ENCODE data around the gene MYL7.

DNA sequence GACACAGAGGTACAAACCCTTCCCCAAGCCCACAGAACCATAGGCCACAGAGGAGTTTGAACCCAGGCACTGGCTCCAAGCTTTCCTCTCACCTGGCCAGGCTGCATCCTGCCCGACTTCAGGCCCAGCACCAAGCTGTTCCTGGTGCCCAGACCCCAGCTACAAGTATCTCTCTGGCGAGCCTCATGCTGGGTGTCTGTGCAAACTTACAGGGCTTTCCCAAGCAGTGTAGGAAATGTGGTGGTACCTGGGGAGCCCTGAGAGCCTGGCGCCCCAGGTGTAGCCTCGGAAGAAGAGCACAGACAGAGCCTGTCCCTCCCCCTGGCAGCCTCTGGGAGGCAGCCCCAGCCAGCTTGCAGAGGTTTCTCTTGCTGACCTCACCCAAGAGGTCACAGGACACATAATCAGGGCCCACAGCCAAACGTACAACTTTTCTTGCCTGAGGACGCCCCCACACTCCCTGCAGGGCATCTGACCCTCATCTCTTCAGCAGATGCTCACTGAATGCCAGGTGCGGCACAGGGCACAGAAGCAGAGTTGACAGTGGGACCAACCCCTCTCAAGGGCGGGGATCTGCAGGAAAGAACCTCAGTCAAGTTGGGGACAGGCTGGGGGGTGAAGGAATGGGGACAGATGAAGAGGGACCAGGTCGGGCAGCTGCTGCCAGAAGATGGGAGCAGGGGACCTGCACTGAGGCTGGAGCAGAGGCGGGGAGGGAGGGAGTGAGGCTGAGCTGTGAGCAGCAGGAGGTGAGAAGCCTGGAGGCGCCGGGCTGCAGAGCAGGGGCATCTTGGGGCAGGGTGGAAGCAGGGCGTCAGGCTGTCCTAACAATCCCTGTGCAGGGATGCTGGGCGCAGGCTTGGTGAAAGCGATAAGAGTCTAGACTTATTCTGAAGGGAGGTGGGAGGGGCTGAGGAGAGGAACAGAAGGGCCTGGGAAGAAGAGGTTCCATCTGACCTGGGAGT lies 16.3 kb upstream of the MYL7 start:
- TF ChIP-seq, protein P1, sequence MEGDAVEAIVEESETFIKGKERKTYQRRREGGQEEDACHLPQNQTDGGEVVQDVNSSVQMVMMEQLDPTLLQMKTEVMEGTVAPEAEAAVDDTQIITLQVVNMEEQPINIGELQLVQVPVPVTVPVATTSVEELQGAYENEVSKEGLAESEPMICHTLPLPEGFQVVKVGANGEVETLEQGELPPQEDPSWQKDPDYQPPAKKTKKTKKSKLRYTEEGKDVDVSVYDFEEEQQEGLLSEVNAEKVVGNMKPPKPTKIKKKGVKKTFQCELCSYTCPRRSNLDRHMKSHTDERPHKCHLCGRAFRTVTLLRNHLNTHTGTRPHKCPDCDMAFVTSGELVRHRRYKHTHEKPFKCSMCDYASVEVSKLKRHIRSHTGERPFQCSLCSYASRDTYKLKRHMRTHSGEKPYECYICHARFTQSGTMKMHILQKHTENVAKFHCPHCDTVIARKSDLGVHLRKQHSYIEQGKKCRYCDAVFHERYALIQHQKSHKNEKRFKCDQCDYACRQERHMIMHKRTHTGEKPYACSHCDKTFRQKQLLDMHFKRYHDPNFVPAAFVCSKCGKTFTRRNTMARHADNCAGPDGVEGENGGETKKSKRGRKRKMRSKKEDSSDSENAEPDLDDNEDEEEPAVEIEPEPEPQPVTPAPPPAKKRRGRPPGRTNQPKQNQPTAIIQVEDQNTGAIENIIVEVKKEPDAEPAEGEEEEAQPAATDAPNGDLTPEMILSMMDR (conservative IDR thresholded peaks at IDR 0.05; ENCODE audit: low read depth, low read length) = no peak
- TF ChIP-seq MXI1 (IDR thresholded peaks at IDR 0.05; ENCODE audit: borderline replicate concordance, low read depth, low read length) (no peak), SMC3 (IDR thresholded peaks at IDR 0.05; ENCODE audit: low read depth, low read length) (no peak), RCOR1 (IDR thresholded peaks at IDR 0.05; ENCODE audit: insufficient replicate concordance, low read length) (no peak), BHLHE40 (IDR thresholded peaks at IDR 0.05; ENCODE audit: low read depth, low read length) (no peak), FOS (IDR thresholded peaks at IDR 0.05; ENCODE audit: low read depth, low read length) (no peak), POLR2A (IDR thresholded peaks at IDR 0.05; ENCODE audit: low read depth, low read length) (no peak), CEBPB (IDR thresholded peaks at IDR 0.05; ENCODE audit: low read depth, low read length) (no peak)
- TF ChIP-seq, protein P2, sequence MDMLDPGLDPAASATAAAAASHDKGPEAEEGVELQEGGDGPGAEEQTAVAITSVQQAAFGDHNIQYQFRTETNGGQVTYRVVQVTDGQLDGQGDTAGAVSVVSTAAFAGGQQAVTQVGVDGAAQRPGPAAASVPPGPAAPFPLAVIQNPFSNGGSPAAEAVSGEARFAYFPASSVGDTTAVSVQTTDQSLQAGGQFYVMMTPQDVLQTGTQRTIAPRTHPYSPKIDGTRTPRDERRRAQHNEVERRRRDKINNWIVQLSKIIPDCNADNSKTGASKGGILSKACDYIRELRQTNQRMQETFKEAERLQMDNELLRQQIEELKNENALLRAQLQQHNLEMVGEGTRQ (IDR thresholded peaks at IDR 0.05; ENCODE audit: low read depth, low read length) = no peak
